Astrocyte (in vitro differentiated cells and primary cell): ENCODE results near the gene ZDHHC14. TPM values are rescaled to one million over a fixed set of nuclear protein-coding genes. Genes with fewer than 3 reads are reported as not detected.

ENCODE experiments used
- DNase-seq: peaks from one replicate; pipeline ENCODE4 v3.0.0-alpha.2; 2010; ENCODE audit warnings: low read depth
- FAIRE-seq: peaks from 2 replicates; lab custom pipeline; 2011; peaks lifted over from hg19 to GRCh38; lab: Jason Lieb, UNC
- H2AFZ ChIP-seq: 2 replicates; pipeline ENCODE4 v1.6.0; 2012; ENCODE audit warnings: low read depth, low read length, inconsistent platforms
- H3K27ac ChIP-seq: 2 replicates; pipeline ENCODE4 v1.5.1; 2011; ENCODE audit warnings: low read depth, low read length, inconsistent platforms
- H3K27me3 ChIP-seq: 2 replicates; pipeline ENCODE4 v1.6.0; 2011; ENCODE audit warnings: low read length, inconsistent platforms; ENCODE audit not compliant: insufficient read depth
- H3K36me3 ChIP-seq: 2 replicates; pipeline ENCODE4 v1.5.1; 2011; ENCODE audit warnings: low read length, inconsistent platforms; ENCODE audit not compliant: insufficient read depth
- H3K4me1 ChIP-seq: 2 replicates; pipeline ENCODE4 v1.5.1; 2011; ENCODE audit warnings: low read length, inconsistent platforms; ENCODE audit not compliant: insufficient read depth
- H3K4me2 ChIP-seq: 2 replicates; pipeline ENCODE4 v1.6.0; 2012; ENCODE audit warnings: low read length, inconsistent platforms
- H3K4me3 ChIP-seq: 2 replicates; pipeline ENCODE4 v1.5.1; 2011; ENCODE audit warnings: low read depth, mild to moderate bottlenecking, low read length, inconsistent platforms; ENCODE audit not compliant: insufficient read depth
- H3K79me2 ChIP-seq: 2 replicates; pipeline ENCODE4 v1.6.0; 2012; ENCODE audit warnings: mild to moderate bottlenecking, low read length, inconsistent platforms; ENCODE audit not compliant: insufficient read depth
- H3K9ac ChIP-seq: 2 replicates; pipeline ENCODE4 v1.6.0; 2012; ENCODE audit warnings: mild to moderate bottlenecking, low read length, inconsistent platforms
- H3K9me3 ChIP-seq: 2 replicates; pipeline ENCODE4 v1.5.1; 2012; ENCODE audit warnings: low read depth, mild to moderate bottlenecking, low read length, inconsistent platforms; ENCODE audit not compliant: insufficient read depth
- H4K20me1 ChIP-seq: 2 replicates; pipeline ENCODE4 v1.6.0; 2012; ENCODE audit warnings: low read length, inconsistent platforms; ENCODE audit not compliant: insufficient read depth
- H3K27ac Mint-ChIP-seq: one replicate; pipeline ENCODE4 v1.8.0; 2021; ENCODE audit warnings: mild to moderate bottlenecking, mixed read lengths; ENCODE audit not compliant: unreplicated experiment
- H3K27me3 Mint-ChIP-seq: one replicate; pipeline ENCODE4 v1.8.0; 2021; ENCODE audit warnings: low read depth, mixed read lengths; ENCODE audit not compliant: unreplicated experiment
- H3K36me3 Mint-ChIP-seq: one replicate; pipeline ENCODE4 v1.8.0; 2021; ENCODE audit warnings: low read depth, mixed read lengths; ENCODE audit not compliant: unreplicated experiment
- H3K4me1 Mint-ChIP-seq: one replicate; pipeline ENCODE4 v1.8.0; 2021; ENCODE audit warnings: low read depth, mixed read lengths; ENCODE audit not compliant: unreplicated experiment
- H3K4me3 Mint-ChIP-seq: one replicate; pipeline ENCODE4 v1.8.0; 2021; ENCODE audit warnings: mild to moderate bottlenecking, moderate library complexity, mixed read lengths; ENCODE audit not compliant: unreplicated experiment
- H3K9me3 Mint-ChIP-seq: one replicate; pipeline ENCODE4 v1.8.0; 2021; ENCODE audit warnings: mild to moderate bottlenecking, mixed read lengths; ENCODE audit not compliant: unreplicated experiment
- EZH2 ChIP-seq: IDR thresholded peaks from 2 replicates; pipeline ENCODE4 v1.6.1; 2012; ENCODE audit warnings: mild to moderate bottlenecking, low read length, inconsistent platforms; ENCODE audit not compliant: insufficient read depth
- total RNA-seq: library from RNA; stranded (reverse); gene quantifications from 2 replicates; pipeline ENCODE4 v1.2.1, GENCODE V29; 2021
- TF ChIP-seq, protein P1 (sequence below): IDR thresholded peaks from 2 replicates; pipeline ENCODE4 v1.5.1; 2011; ENCODE audit warnings: low read depth, mild to moderate bottlenecking, inconsistent platforms, low read length, moderate library complexity; ENCODE audit not compliant: insufficient read depth

ZDHHC14 gene
- total RNA-seq, 1 donor from 2014 or later: 7.2 TPM

- Histone ChIP-seq H3K9ac (no peak overlapping the region), H3K27me3 (no peaks in the 10 kb centered on the region), H3K9me3 (no peaks in the 10 kb centered on the region), H3K4me3 (no peak overlapping the region), H3K27ac (no peak overlapping the region), H4K20me1 (no peaks in the 10 kb centered on the region), H3K4me1 (peaks cover 11% of the 10 kb centered on the region), H2AFZ (no peak overlapping the region), H3K36me3 (no peaks in the 10 kb centered on the region), H3K79me2 (no peaks in the 10 kb centered on the region), H3K4me2 (no peak overlapping the region)
- FAIRE-seq: no peak
- Mint-ChIP-seq H3K4me1 (peaks cover 3% of the 10 kb centered on the region), H3K9me3 (no peaks in the 10 kb centered on the region), H3K27me3 (peaks cover 9% of the 10 kb centered on the region), H3K36me3 (peaks cover 4% of the 10 kb centered on the region), H3K4me3 (peak overlapping the region; percentile 68), H3K27ac (no peak overlapping the region)
- no peak for DNase-seq
- TF ChIP-seq, protein P1, sequence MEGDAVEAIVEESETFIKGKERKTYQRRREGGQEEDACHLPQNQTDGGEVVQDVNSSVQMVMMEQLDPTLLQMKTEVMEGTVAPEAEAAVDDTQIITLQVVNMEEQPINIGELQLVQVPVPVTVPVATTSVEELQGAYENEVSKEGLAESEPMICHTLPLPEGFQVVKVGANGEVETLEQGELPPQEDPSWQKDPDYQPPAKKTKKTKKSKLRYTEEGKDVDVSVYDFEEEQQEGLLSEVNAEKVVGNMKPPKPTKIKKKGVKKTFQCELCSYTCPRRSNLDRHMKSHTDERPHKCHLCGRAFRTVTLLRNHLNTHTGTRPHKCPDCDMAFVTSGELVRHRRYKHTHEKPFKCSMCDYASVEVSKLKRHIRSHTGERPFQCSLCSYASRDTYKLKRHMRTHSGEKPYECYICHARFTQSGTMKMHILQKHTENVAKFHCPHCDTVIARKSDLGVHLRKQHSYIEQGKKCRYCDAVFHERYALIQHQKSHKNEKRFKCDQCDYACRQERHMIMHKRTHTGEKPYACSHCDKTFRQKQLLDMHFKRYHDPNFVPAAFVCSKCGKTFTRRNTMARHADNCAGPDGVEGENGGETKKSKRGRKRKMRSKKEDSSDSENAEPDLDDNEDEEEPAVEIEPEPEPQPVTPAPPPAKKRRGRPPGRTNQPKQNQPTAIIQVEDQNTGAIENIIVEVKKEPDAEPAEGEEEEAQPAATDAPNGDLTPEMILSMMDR: no peak
- no peak for TF ChIP-seq EZH2
Observed at GRCh38 chr6:157672726-157673412, 291.9 kb downstream of the ZDHHC14 start.

DNA sequence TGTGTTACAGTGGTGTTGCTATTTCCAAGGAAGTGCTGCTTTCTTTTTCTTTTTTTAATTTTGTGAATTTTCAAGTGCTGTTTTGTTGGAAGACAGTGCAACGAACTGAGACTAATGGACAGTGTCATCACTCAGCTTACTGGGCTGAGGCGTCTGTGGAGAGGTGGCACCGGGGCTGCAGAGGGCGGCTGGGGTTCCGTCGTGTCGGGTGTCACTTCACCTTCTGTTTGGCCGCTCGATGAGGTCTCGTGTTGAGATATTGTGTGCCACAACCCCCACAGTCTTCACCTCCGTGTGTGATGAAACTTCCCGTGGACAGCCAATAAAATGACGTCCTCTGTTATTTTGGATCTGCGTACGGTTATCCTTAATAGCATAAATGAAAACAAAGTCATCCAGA is 292.6 kb downstream of the ZDHHC14 start:
- no peaks in the 10 kb centered on the region for H3K9me3 ChIP-seq
- Mint-ChIP-seq H3K27me3 (peaks cover 10% of the 10 kb centered on the region), H3K9me3 (no peaks in the 10 kb centered on the region), H3K4me1 (peaks cover 3% of the 10 kb centered on the region), H3K4me3 (no peak overlapping the region), H3K36me3 (peaks cover 4% of the 10 kb centered on the region), H3K27ac (no peak overlapping the region)
- H3K27me3 ChIP-seq: no peaks in the 10 kb centered on the region
- TF ChIP-seq EZH2: no peak
- TF ChIP-seq, protein P1: no peak
- no peaks in the 10 kb centered on the region for H3K79me2 ChIP-seq
- FAIRE-seq (no peak), DNase-seq (no peak)
- H3K4me1 ChIP-seq: peaks cover 8% of the 10 kb centered on the region
- no peak overlapping the region for H3K9ac ChIP-seq
- no peaks in the 10 kb centered on the region for H4K20me1 ChIP-seq
- H3K4me3 ChIP-seq: no peak overlapping the region
- H3K27ac ChIP-seq: no peak overlapping the region
- no peak overlapping the region for H3K4me2 ChIP-seq
- H2AFZ ChIP-seq: no peak overlapping the region
- H3K36me3 ChIP-seq: no peaks in the 10 kb centered on the region

DNA sequence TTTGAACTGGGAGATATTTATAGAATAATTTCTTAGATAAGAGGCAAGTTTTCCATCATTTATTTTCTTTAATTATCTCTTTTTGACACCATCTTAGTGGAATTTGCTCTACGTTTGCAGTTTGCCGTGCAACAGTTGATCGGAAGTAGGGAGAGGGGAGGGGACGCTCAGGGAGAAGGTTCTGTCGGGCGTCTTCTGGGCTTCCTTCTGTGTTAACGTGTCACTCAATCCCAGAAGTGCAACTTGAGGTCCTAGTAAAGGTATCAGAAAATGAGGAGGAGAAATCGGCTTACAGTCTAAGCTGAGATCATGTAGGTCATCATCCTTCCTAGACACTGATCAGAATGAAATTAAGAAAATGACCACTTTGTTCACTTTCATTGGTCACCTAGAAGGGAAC is 293.1 kb downstream of the ZDHHC14 start:
- Mint-ChIP-seq H3K27ac (no peak overlapping the region), H3K4me3 (no peak overlapping the region), H3K36me3 (peaks cover 4% of the 10 kb centered on the region), H3K4me1 (peaks cover 3% of the 10 kb centered on the region), H3K9me3 (no peaks in the 10 kb centered on the region), H3K27me3 (peaks cover 10% of the 10 kb centered on the region)
- DNase-seq (no peak), FAIRE-seq (no peak)
- Histone ChIP-seq H3K9ac (no peak overlapping the region), H3K4me3 (no peak overlapping the region), H3K79me2 (no peaks in the 10 kb centered on the region), H3K27ac (no peak overlapping the region), H3K9me3 (no peaks in the 10 kb centered on the region), H4K20me1 (no peaks in the 10 kb centered on the region), H3K4me2 (no peak overlapping the region), H3K27me3 (no peaks in the 10 kb centered on the region), H2AFZ (no peak overlapping the region), H3K4me1 (peaks cover 8% of the 10 kb centered on the region), H3K36me3 (no peaks in the 10 kb centered on the region)
- no peak for TF ChIP-seq EZH2
- TF ChIP-seq, protein P1: no peak
